Right renal pelvis (tissue), 4 donors: ENCODE measurements around the gene PRKAR1B. TPM values are rescaled to one million over a fixed set of nuclear protein-coding genes. Genes with fewer than 3 reads are reported as not detected.

ENCODE experiments used
- DNase-seq, 4 donors: peaks; one replicate each; pipeline ENCODE4 v3.0.0-alpha.2; 2013; ENCODE audit warnings: low read depth in 4 of 4, low spot score in 3 of 4, missing footprints in 1 of 4
- polyA plus RNA-seq, 4 donors: library from polyadenylated mRNA; unstranded; fragments of 120-200 nt; gene quantifications; one replicate each; pipeline ENCODE4 v1.2.1, GENCODE V29; 2013; ENCODE audit not compliant: insufficient read length in 4 of 4

PRKAR1B gene
- polyA plus RNA-seq, 4 donors = 34.7 to 47.2 (median 36.6) TPM

GRCh38 chr7:549066-549890, 177.8 kb downstream of the PRKAR1B start:
- no peak for DNase-seq

- no peak for DNase-seq
Observed at GRCh38 chr7:548401-548800, 178.7 kb downstream of the PRKAR1B start.

- no peak for DNase-seq
Observed at GRCh38 chr7:545470-545869, 181.6 kb downstream of the PRKAR1B start.

- DNase-seq = no peak
Observed at GRCh38 chr7:544338-545221, 182.5 kb downstream of the PRKAR1B start.

GRCh38 chr7:543501-544337, 183.4 kb downstream of the PRKAR1B start:
- DNase-seq = no peak

GRCh38 chr7:542713-543500, 184.2 kb downstream of the PRKAR1B start:
- no peak for DNase-seq

GRCh38 chr7:542131-542712, 184.9 kb downstream of the PRKAR1B start:
- no peak for DNase-seq

- DNase-seq = no peak
Observed at GRCh38 chr7:541661-542060, 185.4 kb downstream of the PRKAR1B start.

GRCh38 chr7:540997-541396, 186.1 kb downstream of the PRKAR1B start:
- DNase-seq = no peak

- no peak for DNase-seq
Observed at GRCh38 chr7:540579-540978, 186.5 kb downstream of the PRKAR1B start.

- DNase-seq = no peak
Observed at GRCh38 chr7:539731-540411, 187.2 kb downstream of the PRKAR1B start.

- no peak for DNase-seq
Observed at GRCh38 chr7:538764-539685, 188.1 kb downstream of the PRKAR1B start.

- DNase-seq = no peak
Observed at GRCh38 chr7:537911-538634, 189.0 kb downstream of the PRKAR1B start.

- no peak for DNase-seq
Observed at GRCh38 chr7:536231-536630, 190.8 kb downstream of the PRKAR1B start.

GRCh38 chr7:534959-535358, 192.1 kb downstream of the PRKAR1B start:
- no peak for DNase-seq

GRCh38 chr7:534075-534474, 193.0 kb downstream of the PRKAR1B start:
- DNase-seq = no peak

GRCh38 chr7:533266-533665, 193.8 kb downstream of the PRKAR1B start:
- DNase-seq = no peak
